DND-41 (cell line): ENCODE results near the gene KIAA1328.

Experiments
- CTCF ChIP-seq: IDR thresholded peaks from 2 replicates; pipeline ENCODE4 v1.5.1; 2012; ENCODE audit warnings: borderline replicate concordance, low read length, moderate library complexity, mild to moderate bottlenecking; ENCODE audit not compliant: poor library complexity, severe bottlenecking; ENCODE audit errors: extremely low read depth
- EZH2 ChIP-seq: IDR thresholded peaks from 3 replicates; pipeline ENCODE4 v1.6.1; 2012; ENCODE audit warnings: borderline replicate concordance, low read depth, mild to moderate bottlenecking, moderate library complexity, low read length, inconsistent platforms; ENCODE audit not compliant: severe bottlenecking

- TF ChIP-seq CTCF (no peak), EZH2 (no peak)
Observed at GRCh38 chr18:37272841-37273240, 443.9 kb downstream of the KIAA1328 start.
